ENCODE measurements around the gene NPAS2.

Gene NPAS2

GRCh38 chr2:100799686-100800085 lies 20.3 kb upstream of the NPAS2 start:
- DNase-seq = no peak

- DNase-seq = no peak
Observed at GRCh38 chr2:100800915-100801314, 19.0 kb upstream of the NPAS2 start.

GRCh38 chr2:100801402-100801801 lies 18.5 kb upstream of the NPAS2 start:
- no peak for DNase-seq

GRCh38 chr2:100802066-100802465 lies 17.9 kb upstream of the NPAS2 start:
- no peak for DNase-seq

GRCh38 chr2:100803334-100803733 lies 16.6 kb upstream of the NPAS2 start:
- no peak for DNase-seq

GRCh38 chr2:100806550-100806949 lies 13.4 kb upstream of the NPAS2 start:
- no peak for DNase-seq

- no peak for DNase-seq
Observed at GRCh38 chr2:100807707-100808106, 12.2 kb upstream of the NPAS2 start.

GRCh38 chr2:100808582-100808981 lies 11.4 kb upstream of the NPAS2 start:
- no peak for DNase-seq

- DNase-seq = no peak
Observed at GRCh38 chr2:100809506-100809905, 10.4 kb upstream of the NPAS2 start.

- DNase-seq = no peak
Observed at GRCh38 chr2:100810603-100811145, 9.3 kb upstream of the NPAS2 start.

GRCh38 chr2:100812116-100812515 lies 7.8 kb upstream of the NPAS2 start:
- no peak for DNase-seq

- no peak for DNase-seq
Observed at GRCh38 chr2:100812573-100812972, 7.4 kb upstream of the NPAS2 start.

- DNase-seq = no peak
Observed at GRCh38 chr2:100813527-100813926, 6.4 kb upstream of the NPAS2 start.

- DNase-seq = no peak
Observed at GRCh38 chr2:100814043-100814442, 5.9 kb upstream of the NPAS2 start.

GRCh38 chr2:100814453-100814852 lies 5.5 kb upstream of the NPAS2 start:
- DNase-seq = no peak

- DNase-seq = no peak
Observed at GRCh38 chr2:100817388-100817985, 2.5 kb upstream of the NPAS2 start.

GRCh38 chr2:100818003-100818605 lies 1.8 kb upstream of the NPAS2 start:
- DNase-seq = no peak

GRCh38 chr2:100818606-100819369 lies 1.2 kb upstream of the NPAS2 start:
- no peak for DNase-seq

- DNase-seq = no peak
Observed at GRCh38 chr2:100820273-100820522, 259 bp downstream of the NPAS2 start.

- no peak for DNase-seq
Observed at GRCh38 chr2:100820523-100821254, 750 bp downstream of the NPAS2 start.

- no peak for DNase-seq
Observed at GRCh38 chr2:100821255-100821910, 1.4 kb downstream of the NPAS2 start.

GRCh38 chr2:100821911-100822265 lies 1.9 kb downstream of the NPAS2 start:
- no peak for DNase-seq

- no peak for DNase-seq
Observed at GRCh38 chr2:100822587-100823248, 2.8 kb downstream of the NPAS2 start.
